Measurements from ENCODE around the gene SEMA6A. TPM values are rescaled to one million over a fixed set of nuclear protein-coding genes. Genes with fewer than 3 reads are reported as not detected.
A peak's percentile ranks its signal among the peaks of the same experiment; 100 is the strongest.

Gene SEMA6A
- total RNA-seq, 4 donors from 2014 or later, result 37.1 to 121 (median 111) TPM

GRCh38 chr5:116559239-116559638 lies 15.4 kb downstream of the SEMA6A start:
- Histone ChIP-seq H3K4me1 (peaks cover 0 to 34% (median 2%) of the 10 kb centered on the region in 4 donors), H3K27me3 (no peaks in the 10 kb centered on the region), H3K36me3 (no peaks in the 10 kb centered on the region), H3K27ac (no peak overlapping the region), H3K4me3 (no peak overlapping the region), H3K9me3 (no peaks in the 10 kb centered on the region)
- no peak for DNase-seq
- TF ChIP-seq, protein P1, sequence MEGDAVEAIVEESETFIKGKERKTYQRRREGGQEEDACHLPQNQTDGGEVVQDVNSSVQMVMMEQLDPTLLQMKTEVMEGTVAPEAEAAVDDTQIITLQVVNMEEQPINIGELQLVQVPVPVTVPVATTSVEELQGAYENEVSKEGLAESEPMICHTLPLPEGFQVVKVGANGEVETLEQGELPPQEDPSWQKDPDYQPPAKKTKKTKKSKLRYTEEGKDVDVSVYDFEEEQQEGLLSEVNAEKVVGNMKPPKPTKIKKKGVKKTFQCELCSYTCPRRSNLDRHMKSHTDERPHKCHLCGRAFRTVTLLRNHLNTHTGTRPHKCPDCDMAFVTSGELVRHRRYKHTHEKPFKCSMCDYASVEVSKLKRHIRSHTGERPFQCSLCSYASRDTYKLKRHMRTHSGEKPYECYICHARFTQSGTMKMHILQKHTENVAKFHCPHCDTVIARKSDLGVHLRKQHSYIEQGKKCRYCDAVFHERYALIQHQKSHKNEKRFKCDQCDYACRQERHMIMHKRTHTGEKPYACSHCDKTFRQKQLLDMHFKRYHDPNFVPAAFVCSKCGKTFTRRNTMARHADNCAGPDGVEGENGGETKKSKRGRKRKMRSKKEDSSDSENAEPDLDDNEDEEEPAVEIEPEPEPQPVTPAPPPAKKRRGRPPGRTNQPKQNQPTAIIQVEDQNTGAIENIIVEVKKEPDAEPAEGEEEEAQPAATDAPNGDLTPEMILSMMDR (IDR thresholded peaks at IDR 0.05), result no peak
- TF ChIP-seq POLR2A (IDR thresholded peaks at IDR 0.05), result no peak

DNA sequence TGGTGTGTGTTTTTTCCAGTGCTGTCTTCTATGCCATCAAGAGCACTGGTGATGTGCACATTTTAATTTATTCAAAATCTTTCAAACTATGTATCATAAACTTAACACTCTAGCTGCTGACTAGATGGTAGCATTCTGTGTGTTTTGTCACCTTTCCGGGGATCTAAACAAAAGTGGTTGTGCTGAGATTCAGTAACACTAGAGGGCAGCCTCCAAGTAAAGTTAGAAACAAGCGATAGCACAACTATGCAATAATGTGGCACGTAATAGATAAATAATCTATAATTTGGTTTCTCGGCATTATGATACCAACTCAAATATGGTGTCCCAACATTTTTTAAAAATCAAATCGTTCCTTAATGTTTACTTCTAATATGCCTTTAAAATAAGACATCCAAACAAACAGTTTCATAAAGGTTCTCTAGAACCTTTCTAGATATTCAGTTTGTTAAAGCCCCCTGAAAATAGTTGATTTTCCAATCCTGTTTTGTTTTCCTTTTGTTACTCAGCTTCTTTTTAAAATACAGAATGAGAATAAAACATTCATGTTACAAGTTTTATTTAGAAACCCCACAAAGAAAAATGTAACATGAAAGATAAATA lies 16.9 kb downstream of the SEMA6A start:
- H3K4me3 ChIP-seq, result no peak overlapping the region
- no peaks in the 10 kb centered on the region for H3K27me3 ChIP-seq
- TF ChIP-seq POLR2A (IDR thresholded peaks at IDR 0.05), result no peak
- TF ChIP-seq, protein P1 (IDR thresholded peaks at IDR 0.05), result peak in 4 of 6 experiments; percentile 27 to 67 (median 60)
- no peaks in the 10 kb centered on the region for H3K9me3 ChIP-seq
- H3K4me1 ChIP-seq, result peaks cover 0 to 24% (median 2%) of the 10 kb centered on the region in 4 donors
- DNase-seq, result no peak
- no peak overlapping the region for H3K27ac ChIP-seq
- no peaks in the 10 kb centered on the region for H3K36me3 ChIP-seq

- no peaks in the 10 kb centered on the region for H3K9me3 ChIP-seq
- no peak overlapping the region for H3K4me3 ChIP-seq
- no peak for TF ChIP-seq POLR2A (IDR thresholded peaks at IDR 0.05)
- TF ChIP-seq, protein P1 (IDR thresholded peaks at IDR 0.05), result no peak
- H3K27me3 ChIP-seq, result no peaks in the 10 kb centered on the region
- peaks cover 0 to 18% (median 2%) of the 10 kb centered on the region in 4 donors for H3K4me1 ChIP-seq
- no peak overlapping the region for H3K27ac ChIP-seq
- DNase-seq, result no peak
- H3K36me3 ChIP-seq, result no peaks in the 10 kb centered on the region
Observed at GRCh38 chr5:116554764-116555163, 19.9 kb downstream of the SEMA6A start.

GRCh38 chr5:116553366-116553765 lies 21.3 kb downstream of the SEMA6A start:
- H3K27ac ChIP-seq, result no peak overlapping the region

DNA sequence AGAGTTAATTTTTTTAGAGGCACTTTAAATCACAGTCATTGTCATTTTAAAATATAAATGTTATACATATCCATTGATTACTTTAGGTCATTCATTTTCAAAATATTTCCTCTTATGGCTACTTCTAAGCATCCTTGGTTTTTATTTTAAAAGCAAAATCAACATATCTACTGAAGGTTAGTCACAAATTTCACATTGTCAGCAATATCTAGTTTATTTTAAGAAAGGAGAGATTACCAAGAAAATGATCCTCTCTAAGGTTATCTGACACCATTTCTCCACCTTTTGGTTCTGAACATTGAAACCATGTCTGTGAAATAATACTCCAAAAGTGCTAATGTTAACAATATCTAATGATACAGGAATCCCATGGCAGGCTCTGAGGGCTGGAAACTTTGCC lies 24.5 kb downstream of the SEMA6A start:
- Histone ChIP-seq H3K27me3 (no peaks in the 10 kb centered on the region), H3K4me1 (peaks cover 0 to 14% (median 2%) of the 10 kb centered on the region in 4 donors), H3K36me3 (no peaks in the 10 kb centered on the region), H3K9me3 (peaks cover 0 to 8% (median 4%) of the 10 kb centered on the region in 4 donors), H3K4me3 (no peak overlapping the region), H3K27ac (no peak overlapping the region)
- TF ChIP-seq POLR2A (IDR thresholded peaks at IDR 0.05), result no peak
- TF ChIP-seq, protein P1 (IDR thresholded peaks at IDR 0.05), result no peak
- no peak for DNase-seq

More at GRCh38 chr5:116553366-116553765, 21.3 kb downstream of the SEMA6A start:
- H3K4me1 ChIP-seq, result peaks cover 0 to 15% (median 2%) of the 10 kb centered on the region in 4 donors
- H3K36me3 ChIP-seq, result no peaks in the 10 kb centered on the region
- H3K4me3 ChIP-seq, result no peak overlapping the region
- no peaks in the 10 kb centered on the region for H3K9me3 ChIP-seq
- DNase-seq, result no peak
- TF ChIP-seq POLR2A (IDR thresholded peaks at IDR 0.05), result no peak
- TF ChIP-seq, protein P1 (IDR thresholded peaks at IDR 0.05), result no peak
- no peaks in the 10 kb centered on the region for H3K27me3 ChIP-seq

Measured in Peyer's patch (tissue), 4 donors.